K562 (cell line): Measurements from ENCODE around the gene HTRA3. TPM values are rescaled to one million over a fixed set of nuclear protein-coding genes. Genes with fewer than 3 reads are reported as not detected.

Experiments
- ATAC-seq: fragments of 200-7000 bp; cut with Tn5 transposase; 3 replicates; pipeline ENCODE4 v1.9.1; 2020; ENCODE audit warnings: moderate library complexity
- BruUV-seq: library from RNA; stranded (reverse); fragments of 400-500 nt; replicated peaks from 2 replicates; lab custom pipeline; 2021; lab: Mats Ljungman, UMichigan
- CTCF ChIA-PET: fragments of 300-600 bp; formaldehyde crosslinking; extraction: SDS; loops from one replicate; lab custom pipeline; 2021; ENCODE audit warnings: low intra/inter-chr PET ratio; lab: Yijun Ruan, JAX
- POLR2A ChIA-PET: fragments of 300-600, 350-650 bp; sonication (Branson Sonifier 250); formaldehyde crosslinking; extraction: SDS; loops from one replicate; lab custom pipeline; 2021; ENCODE audit warnings: antibody characterized with exemption, inconsistent platforms; lab: Yijun Ruan, JAX
- DNase-seq, 4 experiments: peaks; one replicate each; pipeline versions ENCODE4 v3.0.0 to v3.0.0-alpha.2; 2011 to 2018; ENCODE audit warnings: low spot score in 3 of 4, mixed read lengths in 3 of 4; ENCODE audit errors: extremely low read depth in 1 of 4
- FAIRE-seq: peaks from 2 replicates; lab custom pipeline; 2011; peaks lifted over from hg19 to GRCh38; lab: Jason Lieb, UNC
- H2AFZ ChIP-seq: 2 replicates; pipeline ENCODE4 v1.6.0; 2011; ENCODE audit warnings: low read depth, low read length, control low read depth, inconsistent platforms
- H3K27ac ChIP-seq: fragments of 200-600 bp; 3 replicates; pipeline ENCODE4 v1.8.0; 2011; ENCODE audit warnings: low read depth, mild to moderate bottlenecking, control low read depth, inconsistent platforms, low read length, moderate library complexity, mixed read lengths; ENCODE audit errors: extremely low read depth
- H3K27me3 ChIP-seq, 2 experiments: fragments of 300-600 bp in 1 of 2; 2 replicates in 1 of 2; 3 replicates in 1 of 2; pipeline versions ENCODE4 v1.6.0 to v1.8.0; 2011; ENCODE audit warnings: inconsistent platforms in 2 of 2, low read length in 2 of 2, mild to moderate bottlenecking in 1 of 2, mixed read lengths in 1 of 2, moderate library complexity in 1 of 2; ENCODE audit not compliant: control insufficient read depth in 2 of 2, insufficient read depth in 2 of 2
- H3K36me3 ChIP-seq: fragments of 300-600 bp; 3 replicates; pipeline ENCODE4 v1.8.0; 2011; ENCODE audit warnings: mild to moderate bottlenecking, low read length, inconsistent platforms; ENCODE audit not compliant: control insufficient read depth, insufficient read depth
- H3K4me1 ChIP-seq, 2 experiments: fragments of 200-600 bp in 1 of 2; replicated peaks in 1 of 2; 2 replicates in 1 of 2; 3 replicates in 1 of 2; pipeline versions ENCODE4 v1.5.1 to v1.8.0; 2011; ENCODE audit warnings: inconsistent platforms in 2 of 2, low read length in 2 of 2, mild to moderate bottlenecking in 1 of 2, mixed read lengths in 1 of 2, moderate library complexity in 1 of 2; ENCODE audit not compliant: control insufficient read depth in 2 of 2, insufficient read depth in 2 of 2
- H3K4me2 ChIP-seq: 2 replicates; pipeline ENCODE4 v1.6.1; 2011; ENCODE audit warnings: low read length, control low read depth, inconsistent platforms, mixed read lengths; ENCODE audit not compliant: insufficient read depth
- H3K4me3 ChIP-seq: fragments of 200-600 bp; sonication (generic), shearing (Covaris generic); 2 replicates; pipeline ENCODE4 v1.5.1; 2016; ENCODE audit warnings: control low read depth, inconsistent platforms
- H3K79me2 ChIP-seq: fragments of 200-600 bp; 3 replicates; pipeline ENCODE4 v1.8.0; 2011; ENCODE audit warnings: low read length, inconsistent platforms; ENCODE audit not compliant: control insufficient read depth, insufficient read depth
- H3K9ac ChIP-seq, 2 experiments: 2 replicates each; pipeline versions ENCODE4 v1.6.0 to v1.6.1; 2011; ENCODE audit warnings: low read depth in 2 of 2, low read length in 2 of 2, control low read depth in 1 of 2, inconsistent platforms in 1 of 2, mild to moderate bottlenecking in 1 of 2, mixed read lengths in 1 of 2; ENCODE audit not compliant: insufficient read depth in 1 of 2
- H3K9me1 ChIP-seq: one replicate; pipeline ENCODE4 v1.6.0; 2011; ENCODE audit warnings: inconsistent platforms, mild to moderate bottlenecking, low read length, moderate library complexity; ENCODE audit not compliant: control insufficient read depth, insufficient read depth
- H3K9me3 ChIP-seq: replicated peaks from 2 replicates; pipeline ENCODE4 v1.5.1; 2011; ENCODE audit warnings: low read depth, low read length, inconsistent platforms; ENCODE audit not compliant: control insufficient read depth, insufficient read depth
- H4K20me1 ChIP-seq: replicated peaks from 2 replicates; pipeline ENCODE4 v1.6.1; 2011; ENCODE audit warnings: low read length, inconsistent platforms, mixed read lengths; ENCODE audit not compliant: control insufficient read depth, insufficient read depth
- C11orf30 ChIP-seq: fragments of 450-650 bp; IDR thresholded peaks from 2 replicates; pipeline ENCODE4 v1.6.1; 2016; ENCODE audit warnings: low read depth, mild to moderate bottlenecking
- EHMT2 ChIP-seq: fragments of 450-650 bp; IDR thresholded peaks from 2 replicates; pipeline ENCODE4 v1.6.1; 2018; ENCODE audit warnings: antibody characterized with exemption
- HIVEP1 ChIP-seq: fragments of 250-450 bp; sonication (Bioruptor Pico); IDR thresholded peaks from 2 replicates; pipeline ENCODE4 v1.4.0; 2020; ENCODE audit warnings: mild to moderate bottlenecking
- KLF1 ChIP-seq: fragments of 450-650 bp; IDR thresholded peaks from 2 replicates; pipeline ENCODE4 v1.6.1; 2016; ENCODE audit warnings: missing genetic modification characterization, missing compliant biosample characterization
- MAFF ChIP-seq: IDR thresholded peaks from 2 replicates; pipeline ENCODE4 v1.6.1; 2012; ENCODE audit warnings: low read length, improper control_type of control experiment
- MAFG ChIP-seq: fragments of 450-650 bp; conservative IDR thresholded peaks from 2 replicates; pipeline ENCODE4 v1.6.1; 2016; ENCODE audit warnings: missing genetic modification characterization, missing compliant biosample characterization
- NFE2L1 ChIP-seq: fragments of 450-650 bp; IDR thresholded peaks from 2 replicates; pipeline ENCODE4 v1.6.1; 2016; ENCODE audit warnings: missing genetic modification characterization, low read depth, mild to moderate bottlenecking, missing compliant biosample characterization, moderate library complexity, borderline replicate concordance
- NR3C1 ChIP-seq: sonication (generic); formaldehyde crosslinking; IDR thresholded peaks from 2 replicates; pipeline ENCODE4 v1.8.1; 2022; ENCODE audit warnings: missing genetic modification reagents
- RBM17 ChIP-seq: fragments of 200-400 bp; formaldehyde crosslinking; IDR thresholded peaks from 2 replicates; pipeline ENCODE4 v1.6.1; 2017; ENCODE audit warnings: low read depth, mild to moderate bottlenecking, low read length, borderline replicate concordance
- RBM22 ChIP-seq: fragments of 200-400 bp; formaldehyde crosslinking; IDR thresholded peaks from 2 replicates; pipeline ENCODE4 v1.6.1; 2018; ENCODE audit warnings: low read length, low read depth; ENCODE audit not compliant: poor library complexity, severe bottlenecking
- RFX1 ChIP-seq: fragments of 450-650 bp; IDR thresholded peaks from 2 replicates; pipeline ENCODE4 v1.6.1; 2016; ENCODE audit warnings: mild to moderate bottlenecking, moderate library complexity
- ZNF140 ChIP-seq: fragments of 250-450 bp; sonication (Bioruptor Pico); IDR thresholded peaks from 2 replicates; pipeline ENCODE4 v1.8.0; 2021; ENCODE audit warnings: moderate library complexity, mild to moderate bottlenecking, inconsistent platforms
- ZNF184 ChIP-seq: sonication (generic); formaldehyde crosslinking; IDR thresholded peaks from 2 replicates; pipeline ENCODE4 v1.5.0; 2020; ENCODE audit warnings: missing genetic modification reagents
- ZNF316 ChIP-seq: fragments of 450-650 bp; IDR thresholded peaks from 2 replicates; pipeline ENCODE4 v1.6.1; 2016
- WGBS: fragments of 100-300 bp; shearing (Covaris generic); methylation state at CpG from one replicate; pipeline ENCODE4 v1.1.6; 2016; ENCODE audit warnings: low coverage, mixed read lengths; ENCODE audit not compliant: insufficient coverage; ENCODE audit errors: missing lambda C conversion rate; 5-methylcytosine and 5-hydroxymethylcytosine counted together
- in situ Hi-C: fragments of 300-500 bp; cut with MboI; formaldehyde crosslinking; loops from 4 replicates; pipeline ENCODE4 v1.15.0; 2018; ENCODE audit warnings: inconsistent platforms, mixed read lengths
- intact Hi-C: fragments of 100-400 bp; cut with micrococcal nuclease; formaldehyde crosslinking; loops from 2 replicates; pipeline ENCODE4 v1.14.2; 2022
- polyA plus RNA-seq, 8 experiments: library from polyadenylated mRNA; depleted of rRNA in 4 of 8; stranded (reverse) in 5 of 8; unstranded in 3 of 8; fragments of >200 nt; fragmentation: Nextera tagmentation in 2 of 8; fragmentation: Illumina TruSeq in 1 of 8; extraction: Ambion mirVana in 2 of 8; extraction: Trizol in 1 of 8; gene quantifications; 2 replicates each; pipeline versions ENCODE4 v1.2.1 to v1.2.3, GENCODE V29; 2011 to 2014; ENCODE audit warnings: inconsistent platforms in 1 of 8, missing spikeins in 1 of 8
- total RNA-seq, 7 experiments: library from RNA; depleted of rRNA in 6 of 7; stranded (reverse); fragments of >200 nt in 6 of 7; fragmentation: Illumina TruSeq in 2 of 7; extraction: Trizol in 2 of 7; gene quantifications; 2 replicates each; pipeline versions ENCODE4 v1.2.1 to v1.2.3, GENCODE V29; 2011 to 2021; ENCODE audit warnings: low replicate concordance in 1 of 7
- TF ChIP-seq, protein P1 (sequence below): fragments of 450-650 bp; formaldehyde crosslinking; IDR thresholded peaks from 2 replicates; pipeline ENCODE4 v1.4.0; 2022; ENCODE audit warnings: missing genetic modification characterization
- TF ChIP-seq, protein P2 (sequence below): IDR thresholded peaks from 2 replicates; pipeline ENCODE4 v1.6.1; 2011; ENCODE audit not compliant: insufficient read length; ENCODE audit errors: extremely low read depth

The HTRA3 gene
- total and polyA plus RNA-seq, 9 of the 15 experiments (the other 6 are each of a cell fraction or from before 2014, with no cell fraction given), result 0.04 TPM; not detected in 8

DNA sequence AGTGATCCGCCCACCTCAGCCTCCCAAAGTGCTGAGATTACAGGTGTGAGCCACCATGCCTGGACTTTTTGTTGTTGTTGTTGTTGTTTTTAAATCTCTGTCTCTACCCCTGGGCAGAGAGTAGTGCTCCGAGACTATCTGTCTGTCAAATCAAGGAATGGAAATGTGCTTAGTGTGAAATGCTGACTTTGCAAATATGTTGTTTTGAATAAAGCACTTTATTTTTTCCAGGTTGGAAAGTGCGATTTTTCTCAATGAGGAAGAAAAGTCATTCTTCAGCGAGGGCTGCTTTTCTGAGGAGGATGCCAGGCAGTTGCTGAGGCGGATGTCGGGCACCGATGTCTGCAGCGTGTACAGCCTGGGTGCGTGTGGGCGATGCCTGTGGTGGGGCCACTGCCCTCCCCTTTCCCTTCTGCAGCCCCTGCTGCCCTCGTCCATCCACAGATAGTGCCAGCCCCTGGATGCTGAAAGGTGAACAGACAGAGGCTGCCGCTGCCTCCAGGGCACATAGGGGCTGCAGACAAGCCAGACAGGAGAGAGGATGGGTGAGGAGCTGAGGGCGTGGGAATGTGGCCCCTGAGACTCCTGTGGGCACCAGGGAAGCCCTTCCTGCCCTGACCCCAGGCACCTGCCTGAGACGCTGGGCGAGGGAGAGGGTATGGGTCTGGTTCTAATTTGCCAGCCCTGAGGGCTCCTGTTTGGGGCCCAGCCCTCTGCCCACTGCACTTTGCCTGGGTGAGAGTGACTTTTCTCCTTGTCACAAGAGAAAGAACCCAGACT is 46.8 kb upstream of the HTRA3 start:
- DNase-seq (no peak), FAIRE-seq (no peak), ATAC-seq (no peak)
- BruUV-seq, result no TSS peak
- Histone ChIP-seq H3K9me1 (no peaks in the 10 kb centered on the region), H3K4me1 (peaks cover 0 to 7% of the 10 kb centered on the region in 2 experiments; a peak in 1 of 5 replicates), H3K9me3 (no peaks in the 10 kb centered on the region), H3K27ac (no peak overlapping the region), H3K36me3 (no peaks in the 10 kb centered on the region), H3K4me2 (no peak overlapping the region), H3K79me2 (no peaks in the 10 kb centered on the region), H3K4me3 (no peak overlapping the region), H4K20me1 (peaks cover 10% of the 10 kb centered on the region), H3K9ac (no peak overlapping the region; a peak in 1 of 4 replicates), H3K27me3 (peaks cover 0 to 43% of the 10 kb centered on the region in 2 experiments; a peak in 2 of 5 replicates), H2AFZ (no peak overlapping the region)
- intact Hi-C loops, result no loop called here
- ChIA-PET CTCF (no interaction called here), POLR2A (no interaction called here)
- in situ Hi-C loops, result no loop called here
- 24% methylated on average over 15 of the region's 15 CpGs for WGBS
- TF ChIP-seq ZNF140 (CRISPR knock-in tag) (no peak), HIVEP1 (CRISPR knock-in tag) (no peak), RFX1 (no peak), NR3C1 (no peak), RBM17 (no peak), MAFG (tag) (peak; percentile 96), MAFF (peak; percentile 97), EHMT2 (no peak), KLF1 (tag) (no peak), C11orf30 (peak; percentile 95), NFE2L1 (tag) (no peak), ZNF184 (CRISPR knock-in tag) (no peak), ZNF316 (peak; percentile 97), RBM22 (no peak)
- TF ChIP-seq, protein P1, sequence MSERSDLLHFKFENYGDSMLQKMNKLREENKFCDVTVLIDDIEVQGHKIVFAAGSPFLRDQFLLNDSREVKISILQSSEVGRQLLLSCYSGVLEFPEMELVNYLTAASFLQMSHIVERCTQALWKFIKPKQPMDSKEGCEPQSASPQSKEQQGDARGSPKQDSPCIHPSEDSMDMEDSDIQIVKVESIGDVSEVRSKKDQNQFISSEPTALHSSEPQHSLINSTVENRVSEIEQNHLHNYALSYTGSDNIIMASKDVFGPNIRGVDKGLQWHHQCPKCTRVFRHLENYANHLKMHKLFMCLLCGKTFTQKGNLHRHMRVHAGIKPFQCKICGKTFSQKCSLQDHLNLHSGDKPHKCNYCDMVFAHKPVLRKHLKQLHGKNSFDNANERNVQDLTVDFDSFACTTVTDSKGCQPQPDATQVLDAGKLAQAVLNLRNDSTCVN (CRISPR knock-in tag), result no peak
- TF ChIP-seq, protein P2, sequence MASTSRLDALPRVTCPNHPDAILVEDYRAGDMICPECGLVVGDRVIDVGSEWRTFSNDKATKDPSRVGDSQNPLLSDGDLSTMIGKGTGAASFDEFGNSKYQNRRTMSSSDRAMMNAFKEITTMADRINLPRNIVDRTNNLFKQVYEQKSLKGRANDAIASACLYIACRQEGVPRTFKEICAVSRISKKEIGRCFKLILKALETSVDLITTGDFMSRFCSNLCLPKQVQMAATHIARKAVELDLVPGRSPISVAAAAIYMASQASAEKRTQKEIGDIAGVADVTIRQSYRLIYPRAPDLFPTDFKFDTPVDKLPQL, result no peak
